ENCODE data around the gene C14orf132. TPM values are rescaled to one million over a fixed set of nuclear protein-coding genes. Genes with fewer than 3 reads are reported as not detected.

The C14orf132 gene
- total and polyA plus RNA-seq, 3 donors from 2014 or later: 1.4 to 8.4 (median 2.5) TPM

- Histone ChIP-seq H3K36me3 (ENCODE audit: low read depth, missing control alignments) (no peaks in the 10 kb centered on the region), H3K4me3 (no peak overlapping the region), H3K9me3 (no peaks in the 10 kb centered on the region), H3K4me1 (no peaks in the 10 kb centered on the region), H3K27ac (no peak overlapping the region), H3K27me3 (no peaks in the 10 kb centered on the region)
- no peak for DNase-seq
- 84 to 90% methylated on average over 10 of the region's 10 CpGs for WGBS, 2 donors
- TF ChIP-seq CTCF (IDR thresholded peaks at IDR 0.05) (no peak), POLR2A (IDR thresholded peaks at IDR 0.05) (no peak)
- intact Hi-C loops (cut with DNase I; ENCODE audit: low total_unique reads): no loop called here
Measured at GRCh38 chr14:96083667-96084320, 44.6 kb downstream of the C14orf132 start.

- Histone ChIP-seq H3K9me3 (no peaks in the 10 kb centered on the region), H3K4me1 (no peaks in the 10 kb centered on the region), H3K4me3 (no peak overlapping the region), H3K27ac (no peak overlapping the region), H3K36me3 (ENCODE audit: low read depth, missing control alignments) (no peaks in the 10 kb centered on the region), H3K27me3 (no peaks in the 10 kb centered on the region)
- TF ChIP-seq CTCF (IDR thresholded peaks at IDR 0.05) (no peak), POLR2A (IDR thresholded peaks at IDR 0.05) (no peak)
- 63 to 64% methylated on average over 1 to 4 of the region's 4 CpGs for WGBS, 2 donors
- no peak for DNase-seq
- intact Hi-C loops (cut with DNase I; ENCODE audit: low total_unique reads): no loop called here
Measured at GRCh38 chr14:96084796-96085195, 45.6 kb downstream of the C14orf132 start.

- no peak for DNase-seq
- Histone ChIP-seq H3K27ac (no peak overlapping the region), H3K36me3 (ENCODE audit: low read depth, missing control alignments) (no peaks in the 10 kb centered on the region), H3K4me3 (no peak overlapping the region), H3K4me1 (no peaks in the 10 kb centered on the region), H3K9me3 (no peaks in the 10 kb centered on the region), H3K27me3 (no peaks in the 10 kb centered on the region)
- WGBS, 2 donors: 85 to 89% methylated on average over 8 of the region's 8 CpGs
- intact Hi-C loops (cut with DNase I; ENCODE audit: low total_unique reads): no loop called here
- TF ChIP-seq CTCF (IDR thresholded peaks at IDR 0.05): no peak
- no peak for TF ChIP-seq POLR2A (IDR thresholded peaks at IDR 0.05)
Measured at GRCh38 chr14:96085369-96085768, 46.2 kb downstream of the C14orf132 start.

GRCh38 chr14:96086032-96086431 is 46.9 kb downstream of the C14orf132 start:
- TF ChIP-seq POLR2A (IDR thresholded peaks at IDR 0.05) (no peak), CTCF (IDR thresholded peaks at IDR 0.05) (no peak)
- Histone ChIP-seq H3K27ac (no peak overlapping the region), H3K36me3 (ENCODE audit: low read depth, missing control alignments) (no peaks in the 10 kb centered on the region), H3K4me3 (no peak overlapping the region), H3K4me1 (no peaks in the 10 kb centered on the region), H3K27me3 (no peaks in the 10 kb centered on the region), H3K9me3 (no peaks in the 10 kb centered on the region)
- intact Hi-C loops (cut with DNase I; ENCODE audit: low total_unique reads): no loop called here
- WGBS, 2 donors: 84 to 91% methylated on average over 3 of the region's 3 CpGs
- DNase-seq: no peak

GRCh38 chr14:96086574-96087077 is 47.5 kb downstream of the C14orf132 start:
- no peak for DNase-seq
- Histone ChIP-seq H3K27me3 (no peaks in the 10 kb centered on the region), H3K4me1 (no peaks in the 10 kb centered on the region), H3K36me3 (ENCODE audit: low read depth, missing control alignments) (no peaks in the 10 kb centered on the region), H3K4me3 (no peak overlapping the region), H3K27ac (no peak overlapping the region), H3K9me3 (no peaks in the 10 kb centered on the region)
- TF ChIP-seq POLR2A (IDR thresholded peaks at IDR 0.05) (no peak), CTCF (IDR thresholded peaks at IDR 0.05) (no peak)
- 88 to 96% methylated on average over 16 to 18 of the region's 18 CpGs for WGBS, 2 donors
- intact Hi-C loops (cut with DNase I; ENCODE audit: low total_unique reads): no loop called here

All from testis (tissue), 3 donors.